ENCODE results near the gene OSBPL7. TPM values are rescaled to one million over a fixed set of nuclear protein-coding genes. Genes with fewer than 3 reads are reported as not detected.
A peak's percentile ranks its signal among the peaks of the same experiment; 100 is the strongest.

OSBPL7 gene
- total and polyA plus RNA-seq, 2 of the 4 experiments (the other 2 are of a cell fraction), result 5.2 to 14.5 TPM

- no peak overlapping the region for H3K18ac ChIP-seq (ENCODE audit: low read depth, low read length)
- H3K4me3 ChIP-seq (ENCODE audit: insufficient read depth, low read depth, low read length), result no peak overlapping the region
- H2AK5ac ChIP-seq (ENCODE audit: low read depth, low read length), result peak overlapping the region; percentile 48
- peaks cover 32% of the 10 kb centered on the region for H3K27me3 ChIP-seq (ENCODE audit: control insufficient read depth, insufficient read depth, low read length)
- CTCF ChIA-PET, result no interaction called here
- ATAC-seq (ENCODE audit: low read depth) (no peak), DNase-seq (no peak)
- H2AFZ ChIP-seq (replicated peaks; ENCODE audit: low read length, poor library complexity), result peak overlapping the region; percentile 43
- H2AK9ac ChIP-seq (replicated peaks; ENCODE audit: low read depth, low read length, poor library complexity), result peak overlapping the region; percentile 31
- H3K56ac ChIP-seq (ENCODE audit: extremely low read depth, insufficient read depth, low read length), result no peak overlapping the region
- no peak overlapping the region for H3K4ac ChIP-seq (ENCODE audit: low read depth, low read length)
- POLR2A ChIA-PET (ENCODE audit: unreplicated experiment), result no interaction called here
- H3K4me2 ChIP-seq (ENCODE audit: low read depth, low read length), result no peak overlapping the region
- peaks cover 8% of the 10 kb centered on the region for H3K4me1 ChIP-seq (ENCODE audit: control insufficient read depth, insufficient read depth, low read length)
- no peak overlapping the region for H2BK5ac ChIP-seq (ENCODE audit: low read depth, low read length, poor library complexity, severe bottlenecking)
- no peak overlapping the region for H2BK20ac ChIP-seq (ENCODE audit: low read depth, low read length)
- H3K9me1 ChIP-seq (ENCODE audit: insufficient read depth, low read length), result peaks cover 5% of the 10 kb centered on the region
- in situ Hi-C loops (cut with MboI; ENCODE audit: low sequenced_read_pairs) (no loop called here), dilution Hi-C loops (cut with HindIII; ENCODE audit: low sequenced_read_pairs, unreplicated experiment) (no loop called here), intact Hi-C loops (cut with micrococcal nuclease) (no loop called here)
- no peaks in the 10 kb centered on the region for H4K20me1 ChIP-seq (ENCODE audit: insufficient read depth, low read length)
- BruUV-seq (replicated peaks), result no TSS peak
- no peaks in the 10 kb centered on the region for H3K79me1 ChIP-seq (ENCODE audit: low read depth in 1 of 2, low read length in 2 of 2)
- peaks cover 3% of the 10 kb centered on the region; the same call in 1 of the 2 replicates for H3K9me3 ChIP-seq (ENCODE audit: control insufficient read depth, insufficient read depth, low read length)
- H4K8ac ChIP-seq (ENCODE audit: low read depth in 2 of 2, low read length in 2 of 2), result no peak overlapping the region
- H3K23ac ChIP-seq (ENCODE audit: low read depth, low read length), result no peak overlapping the region
- no peak overlapping the region for H3K14ac ChIP-seq (replicated peaks; ENCODE audit: low read depth, low read length)
- H2BK120ac ChIP-seq (ENCODE audit: low read depth, low read length), result no peak overlapping the region
- no peak overlapping the region for H3K9ac ChIP-seq (ENCODE audit: low read depth, low read length)
- TF ChIP-seq NFE2L2 (IDR thresholded peaks at IDR 0.05; ENCODE audit: low read depth, low read length) (no peak), MAFK (IDR thresholded peaks at IDR 0.05; ENCODE audit: low read depth, low read length) (no peak), USF2 (IDR thresholded peaks at IDR 0.05; ENCODE audit: low read depth, low read length) (no peak)
- 75% methylated on average over 20 of the region's 20 CpGs; no CpG with 5 or more reads in 1 of the 2 experiments for WGBS, 2 experiments (ENCODE audit: extremely low coverage in 2 of 2, insufficient read length in 1 of 2)
- no peak overlapping the region for H4K91ac ChIP-seq (ENCODE audit: insufficient read depth, low read depth, low read length)
- peak overlapping the region; percentile 46; the same call in 1 of the 3 replicates for H2BK15ac ChIP-seq (ENCODE audit: low read depth, low read length)
- no peak overlapping the region for H4K5ac ChIP-seq (ENCODE audit: low read depth, low read length)
- no peak overlapping the region for H3K27ac ChIP-seq (ENCODE audit: insufficient read depth, low read length)
- H3K36me3 ChIP-seq (ENCODE audit: control insufficient read depth, insufficient read depth, low read length), result no peaks in the 10 kb centered on the region
These were observed 45.3 kb upstream of the OSBPL7 start for GRCh38 chr17:47866941-47867340.

All from IMR-90 (cell line).